H9 (cell line): Measurements from ENCODE around the gene TTC28. TPM values are rescaled to one million over a fixed set of nuclear protein-coding genes. Genes with fewer than 3 reads are reported as not detected.

Experiments used
- DNase-seq: peaks from one replicate; pipeline ENCODE4 v3.0.0-alpha.2; 2017
- H2AFZ ChIP-seq: one replicate; pipeline ENCODE4 v1.6.1; 2013; ENCODE audit warnings: mild to moderate bottlenecking, low read length, control low read depth, moderate library complexity
- H2AK5ac ChIP-seq: 2 replicates; pipeline ENCODE4 v1.6.1; 2013; ENCODE audit warnings: low read length, control low read depth, mixed read lengths; ENCODE audit not compliant: insufficient read length
- H2BK120ac ChIP-seq: one replicate; pipeline ENCODE4 v1.6.1; 2013; ENCODE audit warnings: low read depth, mild to moderate bottlenecking, low read length, control low read depth, inconsistent platforms; ENCODE audit not compliant: poor library complexity, severe bottlenecking
- H2BK12ac ChIP-seq: 2 replicates; pipeline ENCODE4 v1.6.1; 2013; ENCODE audit warnings: low read length, control low read depth, mixed read lengths, low read depth; ENCODE audit not compliant: insufficient read length
- H2BK15ac ChIP-seq: 2 replicates; pipeline ENCODE4 v1.6.1; 2013; ENCODE audit warnings: low read depth, low read length, control low read depth
- H2BK20ac ChIP-seq: one replicate; pipeline ENCODE4 v1.6.1; 2013; ENCODE audit warnings: low read depth, mild to moderate bottlenecking, low read length, control low read depth, inconsistent platforms; ENCODE audit not compliant: poor library complexity, severe bottlenecking
- H2BK5ac ChIP-seq: 2 replicates; pipeline ENCODE4 v1.6.1; 2013; ENCODE audit warnings: low read length, control low read depth, mixed read lengths; ENCODE audit not compliant: insufficient read length
- H3K14ac ChIP-seq: 2 replicates; pipeline ENCODE4 v1.6.1; 2013; ENCODE audit warnings: low read length, control low read depth; ENCODE audit not compliant: insufficient read depth
- H3K18ac ChIP-seq: 2 replicates; pipeline ENCODE4 v1.6.1; 2013; ENCODE audit warnings: low read depth, mild to moderate bottlenecking, mixed read lengths, low read length, control low read depth; ENCODE audit not compliant: insufficient read length
- H3K23ac ChIP-seq: 2 replicates; pipeline ENCODE4 v1.6.1; 2013; ENCODE audit warnings: low read length, control low read depth, mixed read lengths, low read depth; ENCODE audit not compliant: insufficient read length
- H3K23me2 ChIP-seq: 2 replicates; pipeline ENCODE4 v1.6.1; 2013; ENCODE audit warnings: low read depth, mild to moderate bottlenecking, mixed read lengths, low read length, control low read depth; ENCODE audit not compliant: insufficient read length, poor library complexity, severe bottlenecking
- H3K27ac ChIP-seq: 2 replicates; pipeline ENCODE4 v1.5.1; 2013; ENCODE audit warnings: low read length, control low read depth, mixed read lengths, low read depth; ENCODE audit not compliant: insufficient read length
- H3K27me3 ChIP-seq: 2 replicates; pipeline ENCODE4 v1.6.1; 2013; ENCODE audit warnings: low read length, control low read depth, inconsistent platforms; ENCODE audit not compliant: insufficient read depth
- H3K4ac ChIP-seq: 2 replicates; pipeline ENCODE4 v1.6.1; 2013; ENCODE audit warnings: low read depth, mild to moderate bottlenecking, control low read depth, inconsistent platforms, low read length, moderate library complexity
- H3K4me1 ChIP-seq: 2 replicates; pipeline ENCODE4 v1.6.1; 2013; ENCODE audit warnings: low read length, control low read depth, inconsistent platforms; ENCODE audit not compliant: insufficient read depth
- H3K4me2 ChIP-seq: 2 replicates; pipeline ENCODE4 v1.6.1; 2013; ENCODE audit warnings: low read length, control low read depth, mixed read lengths; ENCODE audit not compliant: insufficient read length, insufficient read depth
- H3K56ac ChIP-seq: 2 replicates; pipeline ENCODE4 v1.6.1; 2013; ENCODE audit warnings: low read depth, mild to moderate bottlenecking, mixed read lengths, low read length, control low read depth; ENCODE audit not compliant: insufficient read length
- H3K79me1 ChIP-seq: 2 replicates; pipeline ENCODE4 v1.6.1; 2013; ENCODE audit warnings: low read depth, mild to moderate bottlenecking, moderate library complexity, low read length, control low read depth, inconsistent platforms; ENCODE audit not compliant: insufficient read depth, poor library complexity, severe bottlenecking
- H3K79me2 ChIP-seq: 2 replicates; pipeline ENCODE4 v1.6.1; 2013; ENCODE audit warnings: low read length, control low read depth, inconsistent platforms; ENCODE audit not compliant: insufficient read depth
- H3K9ac ChIP-seq: 2 replicates; pipeline ENCODE4 v1.6.1; 2013; ENCODE audit warnings: low read length, control low read depth, mixed read lengths; ENCODE audit not compliant: insufficient read length; ENCODE audit errors: extremely low read depth
- H3K9me3 ChIP-seq: one replicate; pipeline ENCODE4 v1.6.1; 2013; ENCODE audit warnings: low read depth, low read length, inconsistent platforms; ENCODE audit not compliant: control insufficient read depth
- H3T11ph ChIP-seq: one replicate; pipeline ENCODE4 v1.6.1; 2013; ENCODE audit warnings: mild to moderate bottlenecking, low read length, control low read depth, inconsistent platforms
- H4K20me1 ChIP-seq: one replicate; pipeline ENCODE4 v1.6.1; 2013; ENCODE audit not compliant: control insufficient read depth, insufficient read length, insufficient read depth
- H4K5ac ChIP-seq: 2 replicates; pipeline ENCODE4 v1.6.1; 2013; ENCODE audit warnings: low read depth, mild to moderate bottlenecking, mixed read lengths, low read length, control low read depth; ENCODE audit not compliant: insufficient read length
- H4K8ac ChIP-seq: replicated peaks from 2 replicates; pipeline ENCODE4 v1.6.1; 2013; ENCODE audit warnings: low read length, control low read depth, mixed read lengths, low read depth; ENCODE audit not compliant: insufficient read length
- H4K91ac ChIP-seq: 2 replicates; pipeline ENCODE4 v1.6.1; 2013; ENCODE audit warnings: low read depth, mild to moderate bottlenecking, moderate library complexity, mixed read lengths, low read length, control low read depth; ENCODE audit not compliant: insufficient read length
- H3K27ac Mint-ChIP-seq, 3 experiments: 2 replicates in 2 of 3; 3 replicates in 1 of 3; pipeline ENCODE4 v1.8.0; 2020 to 2021; ENCODE audit warnings: mixed read lengths in 3 of 3, mild to moderate bottlenecking in 1 of 3, moderate library complexity in 1 of 3
- H3K27me3 Mint-ChIP-seq: 2 replicates; pipeline ENCODE4 v1.8.0; 2021; ENCODE audit warnings: low read depth, mild to moderate bottlenecking, moderate library complexity, mixed read lengths
- H3K36me3 Mint-ChIP-seq, 3 experiments: 2 replicates in 2 of 3; 3 replicates in 1 of 3; pipeline ENCODE4 v1.8.0; 2020 to 2021; ENCODE audit warnings: low read depth in 3 of 3, mixed read lengths in 3 of 3; ENCODE audit not compliant: insufficient read depth in 1 of 3
- H3K4me1 Mint-ChIP-seq, 2 experiments: 2 replicates each; pipeline ENCODE4 v1.8.0; 2020; ENCODE audit warnings: mixed read lengths in 2 of 2
- H3K4me3 Mint-ChIP-seq, 2 experiments: 2 replicates in 1 of 2; 3 replicates in 1 of 2; pipeline ENCODE4 v1.8.0; 2020 to 2021; ENCODE audit warnings: mild to moderate bottlenecking in 2 of 2, mixed read lengths in 2 of 2, moderate library complexity in 1 of 2
- H3K9me3 Mint-ChIP-seq, 2 experiments: 2 replicates in 1 of 2; 3 replicates in 1 of 2; pipeline ENCODE4 v1.8.0; 2020; ENCODE audit warnings: mild to moderate bottlenecking in 2 of 2, mixed read lengths in 2 of 2, moderate library complexity in 1 of 2
- WGBS: extraction: QIAGEN DNeasy Blood & Tissue Kit; methylation state at CpG from one replicate; pipeline ENCODE4 v1.1.7; 2013; ENCODE audit warnings: missing lambda C conversion rate, low lambda C conversion rate, mixed read lengths; ENCODE audit not compliant: insufficient read length; ENCODE audit errors: extremely low coverage; 5-methylcytosine and 5-hydroxymethylcytosine counted together
- total RNA-seq: library from RNA; stranded (reverse); gene quantifications from 2 replicates; pipeline ENCODE4 v1.2.1, GENCODE V29; 2021
- TF ChIP-seq, protein P1 (sequence below): fragments of 200-600 bp; sonication (generic); conservative IDR thresholded peaks from 3 replicates; pipeline ENCODE4 v1.8.0; 2021; ENCODE audit warnings: antibody characterized with exemption, mild to moderate bottlenecking

TTC28 gene
- total RNA-seq, 1 experiment from 2014 or later, result 13.6 TPM

DNA sequence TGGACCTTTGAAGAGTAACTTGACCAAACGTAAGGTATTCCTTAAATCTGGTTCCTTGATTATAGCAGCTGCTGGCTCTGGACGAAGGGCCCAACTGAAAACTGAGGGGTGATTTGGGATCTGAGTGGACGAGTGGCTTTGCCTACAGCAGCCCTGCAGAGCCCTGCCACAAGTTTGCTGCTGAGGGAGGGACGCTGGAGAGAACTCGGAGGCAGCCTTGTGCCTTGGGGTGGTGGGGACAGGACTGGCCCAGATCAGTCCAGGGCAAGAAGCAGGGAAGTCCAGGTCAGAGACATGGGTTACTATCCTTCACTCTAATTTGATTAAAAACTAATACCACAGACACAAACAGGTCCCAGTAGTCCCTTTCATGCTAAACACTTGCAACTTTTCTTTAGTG, 671.0 kb downstream of the TTC28 start:
- Mint-ChIP-seq H3K27ac (no peak overlapping the region), H3K4me3 (no peak overlapping the region), H3K36me3 (no peaks in the 10 kb centered on the region), H3K4me1 (peaks cover 0 to 7% of the 10 kb centered on the region in 2 experiments; a peak in 1 of 4 replicates), H3K27me3 (no peaks in the 10 kb centered on the region), H3K9me3 (no peaks in the 10 kb centered on the region)
- Histone ChIP-seq H2AFZ (no peak overlapping the region), H3T11ph (no peak overlapping the region), H3K14ac (no peak overlapping the region), H4K5ac (no peak overlapping the region), H3K9ac (no peak overlapping the region), H3K27me3 (no peaks in the 10 kb centered on the region), H4K91ac (no peak overlapping the region), H2BK20ac (no peak overlapping the region), H2BK120ac (no peak overlapping the region), H3K4ac (no peak overlapping the region), H3K4me1 (no peaks in the 10 kb centered on the region), H3K4me2 (no peak overlapping the region), H3K9me3 (no peaks in the 10 kb centered on the region), H3K79me2 (no peaks in the 10 kb centered on the region), H2BK12ac (no peak overlapping the region), H2BK15ac (no peak overlapping the region), H3K23me2 (no peaks in the 10 kb centered on the region), H3K27ac (no peak overlapping the region), H2AK5ac (no peak overlapping the region), H2BK5ac (no peak overlapping the region), H4K8ac (no peak overlapping the region), H3K23ac (no peak overlapping the region), H4K20me1 (no peaks in the 10 kb centered on the region), H3K56ac (no peak overlapping the region), H3K18ac (no peak overlapping the region), H3K79me1 (no peaks in the 10 kb centered on the region)
- WGBS, result no CpG with 5 or more reads among the region's 5 CpGs
- DNase-seq, result no peak
- TF ChIP-seq, protein P1, sequence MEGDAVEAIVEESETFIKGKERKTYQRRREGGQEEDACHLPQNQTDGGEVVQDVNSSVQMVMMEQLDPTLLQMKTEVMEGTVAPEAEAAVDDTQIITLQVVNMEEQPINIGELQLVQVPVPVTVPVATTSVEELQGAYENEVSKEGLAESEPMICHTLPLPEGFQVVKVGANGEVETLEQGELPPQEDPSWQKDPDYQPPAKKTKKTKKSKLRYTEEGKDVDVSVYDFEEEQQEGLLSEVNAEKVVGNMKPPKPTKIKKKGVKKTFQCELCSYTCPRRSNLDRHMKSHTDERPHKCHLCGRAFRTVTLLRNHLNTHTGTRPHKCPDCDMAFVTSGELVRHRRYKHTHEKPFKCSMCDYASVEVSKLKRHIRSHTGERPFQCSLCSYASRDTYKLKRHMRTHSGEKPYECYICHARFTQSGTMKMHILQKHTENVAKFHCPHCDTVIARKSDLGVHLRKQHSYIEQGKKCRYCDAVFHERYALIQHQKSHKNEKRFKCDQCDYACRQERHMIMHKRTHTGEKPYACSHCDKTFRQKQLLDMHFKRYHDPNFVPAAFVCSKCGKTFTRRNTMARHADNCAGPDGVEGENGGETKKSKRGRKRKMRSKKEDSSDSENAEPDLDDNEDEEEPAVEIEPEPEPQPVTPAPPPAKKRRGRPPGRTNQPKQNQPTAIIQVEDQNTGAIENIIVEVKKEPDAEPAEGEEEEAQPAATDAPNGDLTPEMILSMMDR, result no peak
